ENCODE measurements around the gene CERS1.

DNA sequence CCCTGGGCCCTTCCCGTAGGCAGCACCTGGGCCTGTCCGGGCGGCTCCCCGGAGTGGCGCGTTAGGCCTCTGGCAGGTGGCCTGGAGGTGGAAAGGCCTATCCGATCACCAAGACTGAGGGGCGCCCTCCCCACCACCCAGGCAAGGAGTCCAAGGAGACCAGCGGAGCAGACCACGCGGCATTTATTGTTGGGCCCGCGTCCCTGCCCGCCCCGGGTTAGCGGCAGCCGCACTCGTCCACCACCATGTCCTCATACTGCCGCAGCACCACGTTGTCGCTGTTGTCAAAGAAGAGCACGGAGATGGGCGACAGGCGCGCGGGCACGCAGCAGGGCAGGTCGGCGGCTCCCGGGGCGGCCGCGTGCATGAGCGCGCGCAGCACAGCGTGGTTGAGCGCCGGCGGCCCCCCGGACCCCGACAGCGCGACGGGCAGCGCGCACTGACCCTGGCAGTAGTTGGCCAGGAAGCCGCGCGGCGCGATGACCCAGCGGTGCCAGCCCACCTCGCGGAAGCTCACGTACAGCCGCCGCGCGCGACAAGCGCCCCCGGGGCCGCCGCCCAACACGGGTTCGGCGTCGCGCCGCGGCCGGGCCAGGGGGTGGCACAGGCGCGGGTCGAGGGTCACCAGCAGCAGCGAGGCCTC is 27.5 kb downstream of the CERS1 start:
- TF ChIP-seq USF2 (IDR thresholded peaks at IDR 0.05; ENCODE audit: borderline replicate concordance, low read depth, low read length) (no peak), YY1 (IDR thresholded peaks at IDR 0.05; ENCODE audit: low read depth, low read length) (no peak)
